K562 (cell line): ENCODE results near the gene DPEP1. TPM values are rescaled to one million over a fixed set of nuclear protein-coding genes. Genes with fewer than 3 reads are reported as not detected.

Experiments
- CBX5 ChIP-seq: IDR thresholded peaks from 2 replicates; pipeline ENCODE4 v1.6.1; 2014; ENCODE audit warnings: low read depth, borderline replicate concordance
- CSDE1 ChIP-seq, 2 experiments: fragments of 450-650 bp; IDR thresholded peaks; 2 replicates each; pipeline ENCODE4 v1.6.1; 2016; ENCODE audit warnings: mild to moderate bottlenecking in 1 of 2
- ELF1 ChIP-seq: fragments of 200-800 bp; sonication (Bioruptor generic); IDR thresholded peaks from 2 replicates; pipeline ENCODE4 v1.6.1; 2016; ENCODE audit warnings: missing genetic modification characterization, missing compliant biosample characterization
- ETV6 ChIP-seq, 3 experiments: fragments of 150-350 bp in 1 of 3; sonication (generic) in 1 of 3; formaldehyde crosslinking in 1 of 3; IDR thresholded peaks; 2 replicates each; pipeline versions ENCODE4 v1.6.1 to v1.8.0; 2014 to 2022; ENCODE audit warnings: borderline replicate concordance in 2 of 3, low read depth in 2 of 3, antibody characterized with exemption in 1 of 3, low read length in 1 of 3, mild to moderate bottlenecking in 1 of 3, missing genetic modification reagents in 1 of 3
- FOXA1 ChIP-seq: fragments of 450-650 bp; IDR thresholded peaks from 2 replicates; pipeline ENCODE4 v1.6.1; 2016; ENCODE audit warnings: mild to moderate bottlenecking, borderline replicate concordance
- FOXA3 ChIP-seq, 2 experiments: fragments of 450-650 bp in 1 of 2; sonication (generic) in 1 of 2; formaldehyde crosslinking; IDR thresholded peaks in 1 of 2; conservative IDR thresholded peaks in 1 of 2; 2 replicates each; pipeline versions ENCODE4 v1.4.0 to v1.8.0; 2020 to 2022; ENCODE audit warnings: mild to moderate bottlenecking in 2 of 2, missing genetic modification reagents in 1 of 2
- HMBOX1 ChIP-seq: sonication (generic); IDR thresholded peaks from 2 replicates; pipeline ENCODE4 v1.6.1; 2016
- JUND ChIP-seq, 2 experiments: IDR thresholded peaks; 2 replicates in 1 of 2; 3 replicates in 1 of 2; pipeline ENCODE4 v1.6.1; 2011; ENCODE audit warnings: borderline replicate concordance in 2 of 2, low read depth in 2 of 2, low read length in 2 of 2, improper control_type of control experiment in 1 of 2, missing biosample characterization in 1 of 2, missing genetic modification characterization in 1 of 2, missing genetic modification reagents in 1 of 2
- MCM3 ChIP-seq: fragments of 450-650 bp; IDR thresholded peaks from 2 replicates; pipeline ENCODE4 v1.6.1; 2016
- NFRKB ChIP-seq: fragments of 450-650 bp; IDR thresholded peaks from 2 replicates; pipeline ENCODE4 v1.6.1; 2016; ENCODE audit warnings: low read depth
- PRPF4 ChIP-seq: fragments of 200-400 bp; formaldehyde crosslinking; IDR thresholded peaks from one replicate; pipeline ENCODE4 v1.6.1; 2017; ENCODE audit warnings: low read length, low read depth, mild to moderate bottlenecking; ENCODE audit not compliant: insufficient read depth, poor library complexity, severe bottlenecking
- RFX7 ChIP-seq: fragments of 250-450 bp; sonication (Bioruptor Pico); IDR thresholded peaks from 2 replicates; pipeline ENCODE4 v1.5.1; 2021; ENCODE audit warnings: mild to moderate bottlenecking
- SMARCA4 ChIP-seq: fragments of 450-650 bp; IDR thresholded peaks from 2 replicates; pipeline ENCODE4 v1.6.1; 2016
- SREBF2 ChIP-seq: sonication (generic); formaldehyde crosslinking; IDR thresholded peaks from 2 replicates; pipeline ENCODE4 v1.4.0; 2020; ENCODE audit warnings: mild to moderate bottlenecking, missing genetic modification reagents
- TAF1 ChIP-seq: IDR thresholded peaks from 2 replicates; pipeline ENCODE4 v1.6.1; 2011; ENCODE audit warnings: mild to moderate bottlenecking, low read length, moderate library complexity; ENCODE audit not compliant: insufficient read depth, control insufficient read depth, severe bottlenecking; ENCODE audit errors: extremely low read depth
- TEAD2 ChIP-seq: fragments of 450-650 bp; IDR thresholded peaks from 2 replicates; pipeline ENCODE4 v1.6.1; 2016; ENCODE audit warnings: missing genetic modification characterization, control low read depth, missing compliant biosample characterization
- XRCC5 ChIP-seq: fragments of 200-400 bp; formaldehyde crosslinking; IDR thresholded peaks from 2 replicates; pipeline ENCODE4 v1.6.1; 2017; ENCODE audit warnings: low read depth, mild to moderate bottlenecking, low read length
- ZNF165 ChIP-seq: fragments of 250-450 bp; sonication (Bioruptor Pico); IDR thresholded peaks from 2 replicates; pipeline ENCODE4 v1.4.0; 2020; ENCODE audit warnings: borderline replicate concordance
- ZNF41 ChIP-seq: fragments of 250-450 bp; sonication (Bioruptor Pico); conservative IDR thresholded peaks from 2 replicates; pipeline ENCODE4 v1.4.0; 2020; ENCODE audit warnings: mild to moderate bottlenecking
- ZNF76 ChIP-seq: fragments of 250-450 bp; sonication (Bioruptor Pico); IDR thresholded peaks from 2 replicates; pipeline ENCODE4 v1.4.0; 2020; ENCODE audit warnings: mild to moderate bottlenecking, moderate library complexity, borderline replicate concordance
- polyA plus RNA-seq, 8 experiments: library from polyadenylated mRNA; depleted of rRNA in 4 of 8; stranded (reverse) in 5 of 8; unstranded in 3 of 8; fragments of >200 nt; fragmentation: Nextera tagmentation in 2 of 8; fragmentation: Illumina TruSeq in 1 of 8; extraction: Ambion mirVana in 2 of 8; extraction: Trizol in 1 of 8; gene quantifications; 2 replicates each; pipeline versions ENCODE4 v1.2.1 to v1.2.3, GENCODE V29; 2011 to 2014; ENCODE audit warnings: inconsistent platforms in 1 of 8, missing spikeins in 1 of 8
- total RNA-seq, 7 experiments: library from RNA; depleted of rRNA in 6 of 7; stranded (reverse); fragments of >200 nt in 6 of 7; fragmentation: Illumina TruSeq in 2 of 7; extraction: Trizol in 2 of 7; gene quantifications; 2 replicates each; pipeline versions ENCODE4 v1.2.1 to v1.2.3, GENCODE V29; 2011 to 2021; ENCODE audit warnings: low replicate concordance in 1 of 7
- TF ChIP-seq, protein P1 (sequence below), 2 experiments: fragments of 450-650 bp in 1 of 2; sonication (generic) in 1 of 2; formaldehyde crosslinking in 1 of 2; IDR thresholded peaks in 1 of 2; conservative IDR thresholded peaks in 1 of 2; 2 replicates each; pipeline versions ENCODE4 v1.6.1 to v1.8.1; 2016 to 2023; ENCODE audit warnings: mild to moderate bottlenecking in 2 of 2, moderate library complexity in 2 of 2, inconsistent platforms in 1 of 2, missing genetic modification reagents in 1 of 2
- TF ChIP-seq, protein P2 (sequence below): fragments of 250-450 bp; sonication (Bioruptor Pico); IDR thresholded peaks from 2 replicates; pipeline ENCODE4 v1.4.0; 2020; ENCODE audit warnings: mild to moderate bottlenecking, moderate library complexity

DPEP1 gene
- total and polyA plus RNA-seq, 9 of the 15 experiments (the other 6 are each of a cell fraction or from before 2014, with no cell fraction given) = 0.14 to 0.31 (median 0.20) TPM; not detected in 6

DNA sequence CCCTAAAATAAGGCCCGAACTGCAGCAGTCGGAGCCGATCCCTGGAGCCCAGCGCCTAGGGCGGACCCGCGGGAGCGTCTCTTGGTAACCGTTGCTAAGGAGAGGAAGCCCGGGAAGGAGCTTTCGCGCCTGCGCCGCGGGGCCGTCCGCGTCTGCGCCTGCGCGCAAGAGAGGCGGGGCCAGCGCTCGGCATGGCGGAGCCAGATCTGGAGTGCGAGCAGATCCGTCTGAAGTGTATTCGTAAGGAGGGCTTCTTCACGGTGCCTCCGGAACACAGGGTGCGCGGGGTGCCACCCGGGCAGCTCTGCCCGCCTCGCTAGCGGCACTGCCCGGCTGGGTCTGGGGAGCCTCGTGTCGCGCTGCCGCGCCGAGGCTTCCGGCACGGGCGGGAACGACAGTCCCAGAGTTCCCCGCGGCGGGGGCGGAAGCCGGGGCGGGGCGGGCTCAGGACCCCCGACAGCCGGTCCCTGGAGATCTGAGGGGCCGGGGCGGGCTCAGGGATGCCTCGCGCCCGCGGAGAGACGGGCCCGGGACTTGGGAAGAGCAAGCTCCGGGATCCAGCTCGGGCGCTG is 73.2 kb downstream of the DPEP1 start, which contains the start of gene CDK10 (continued):
- TF ChIP-seq FOXA1 = no peak
- TF ChIP-seq, protein P1, sequence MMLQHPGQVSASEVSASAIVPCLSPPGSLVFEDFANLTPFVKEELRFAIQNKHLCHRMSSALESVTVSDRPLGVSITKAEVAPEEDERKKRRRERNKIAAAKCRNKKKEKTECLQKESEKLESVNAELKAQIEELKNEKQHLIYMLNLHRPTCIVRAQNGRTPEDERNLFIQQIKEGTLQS (IDR thresholded peaks at IDR 0.05) = no peak
- TF ChIP-seq, protein P1 (CRISPR knock-in tag; conservative IDR thresholded peaks at IDR 0.05) = 0 out of 2 replicates have a peak, but pooled peaks have one; percentile 46
- TF ChIP-seq ZNF76 (CRISPR knock-in tag) = no peak
- TF ChIP-seq XRCC5 = no peak
- TF ChIP-seq NFRKB = no peak
- TF ChIP-seq, protein P2, sequence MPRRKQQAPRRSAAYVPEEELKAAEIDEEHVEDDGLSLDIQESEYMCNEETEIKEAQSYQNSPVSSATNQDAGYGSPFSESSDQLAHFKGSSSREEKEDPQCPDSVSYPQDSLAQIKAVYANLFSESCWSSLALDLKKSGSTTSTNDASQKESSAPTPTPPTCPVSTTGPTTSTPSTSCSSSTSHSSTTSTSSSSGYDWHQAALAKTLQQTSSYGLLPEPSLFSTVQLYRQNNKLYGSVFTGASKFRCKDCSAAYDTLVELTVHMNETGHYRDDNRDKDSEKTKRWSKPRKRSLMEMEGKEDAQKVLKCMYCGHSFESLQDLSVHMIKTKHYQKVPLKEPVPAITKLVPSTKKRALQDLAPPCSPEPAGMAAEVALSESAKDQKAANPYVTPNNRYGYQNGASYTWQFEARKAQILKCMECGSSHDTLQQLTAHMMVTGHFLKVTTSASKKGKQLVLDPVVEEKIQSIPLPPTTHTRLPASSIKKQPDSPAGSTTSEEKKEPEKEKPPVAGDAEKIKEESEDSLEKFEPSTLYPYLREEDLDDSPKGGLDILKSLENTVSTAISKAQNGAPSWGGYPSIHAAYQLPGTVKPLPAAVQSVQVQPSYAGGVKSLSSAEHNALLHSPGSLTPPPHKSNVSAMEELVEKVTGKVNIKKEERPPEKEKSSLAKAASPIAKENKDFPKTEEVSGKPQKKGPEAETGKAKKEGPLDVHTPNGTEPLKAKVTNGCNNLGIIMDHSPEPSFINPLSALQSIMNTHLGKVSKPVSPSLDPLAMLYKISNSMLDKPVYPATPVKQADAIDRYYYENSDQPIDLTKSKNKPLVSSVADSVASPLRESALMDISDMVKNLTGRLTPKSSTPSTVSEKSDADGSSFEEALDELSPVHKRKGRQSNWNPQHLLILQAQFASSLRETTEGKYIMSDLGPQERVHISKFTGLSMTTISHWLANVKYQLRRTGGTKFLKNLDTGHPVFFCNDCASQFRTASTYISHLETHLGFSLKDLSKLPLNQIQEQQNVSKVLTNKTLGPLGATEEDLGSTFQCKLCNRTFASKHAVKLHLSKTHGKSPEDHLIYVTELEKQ (CRISPR knock-in tag) = no peak
- TF ChIP-seq SREBF2 (CRISPR knock-in tag) = no peak
- no peak for TF ChIP-seq TEAD2
- TF ChIP-seq TAF1 = peak; percentile 13
- TF ChIP-seq SMARCA4 = no peak
- no peak for TF ChIP-seq ZNF41 (CRISPR knock-in tag)
- no peak; the same call in 1 of the 2 replicates for TF ChIP-seq JUND (IDR thresholded peaks at IDR 0.05; ENCODE audit: borderline replicate concordance, low read depth, low read length)
- no peak; the same call in 2 of the 3 replicates for TF ChIP-seq JUND (tag; IDR thresholded peaks at IDR 0.05; ENCODE audit: borderline replicate concordance, low read depth, low read length)
- TF ChIP-seq PRPF4 = no peak
- TF ChIP-seq ELF1 (tag) = peak; percentile 87
- no peak for TF ChIP-seq MCM3
- peak in 1 of 2 experiments; percentile 38; a peak in 1 of 4 replicates for TF ChIP-seq FOXA3 (CRISPR knock-in tag; conservative IDR thresholded peaks at IDR 0.05 in 1 of 2, IDR thresholded peaks at IDR 0.05 in 1 of 2)
- TF ChIP-seq HMBOX1 = no peak
- no peak for TF ChIP-seq CBX5
- TF ChIP-seq ZNF165 (CRISPR knock-in tag) = no peak
- no peak for TF ChIP-seq ETV6 (IDR thresholded peaks at IDR 0.05; ENCODE audit: borderline replicate concordance in 1 of 2, low read depth in 2 of 2, low read length in 1 of 2)
- no peak for TF ChIP-seq ETV6 (CRISPR knock-in tag; IDR thresholded peaks at IDR 0.05; ENCODE audit: borderline replicate concordance)
- peak in 1 of 2 experiments; percentile 92; a peak in 2 of 4 replicates for TF ChIP-seq CSDE1 (IDR thresholded peaks at IDR 0.05)
- TF ChIP-seq RFX7 (CRISPR knock-in tag) = 0 out of 2 replicates have a peak, but pooled peaks have one; percentile 37
